GM23338 (cell line): ENCODE measurements around the gene DVL1.

Source experiments
- EZH2 ChIP-seq: fragments of 200-600 bp; sonication (generic); IDR thresholded peaks from one replicate; pipeline ENCODE4 v1.8.0; 2017; ENCODE audit warnings: antibody characterized with exemption, mild to moderate bottlenecking, low read depth; ENCODE audit not compliant: unreplicated experiment
- EZH2phosphoT487 ChIP-seq: fragments of 200-600 bp; sonication (generic); IDR thresholded peaks from one replicate; pipeline ENCODE4 v1.8.1; 2018; ENCODE audit warnings: antibody characterized with exemption; ENCODE audit not compliant: unreplicated experiment
- JUNB ChIP-seq: IDR thresholded peaks from one replicate; pipeline ENCODE4 v1.6.1; 2016; ENCODE audit warnings: antibody characterized with exemption; ENCODE audit not compliant: unreplicated experiment
- POLR2AphosphoS5 ChIP-seq: IDR thresholded peaks from 2 replicates; pipeline ENCODE4 v1.6.1; 2016; ENCODE audit warnings: antibody characterized with exemption, low read depth
- TF ChIP-seq, protein P1 (sequence below), 2 experiments: fragments of 200-600 bp in 1 of 2; sonication (generic) in 1 of 2; conservative IDR thresholded peaks; 2 replicates each; pipeline versions ENCODE4 v1.5.1 to v1.6.1; 2016 to 2017; ENCODE audit warnings: antibody characterized with exemption in 2 of 2, low read depth in 2 of 2, mild to moderate bottlenecking in 2 of 2, moderate library complexity in 1 of 2
- TF ChIP-seq, protein P2 (sequence below): IDR thresholded peaks from one replicate; pipeline ENCODE4 v1.6.1; 2018; ENCODE audit warnings: antibody characterized with exemption; ENCODE audit not compliant: unreplicated experiment

DNA sequence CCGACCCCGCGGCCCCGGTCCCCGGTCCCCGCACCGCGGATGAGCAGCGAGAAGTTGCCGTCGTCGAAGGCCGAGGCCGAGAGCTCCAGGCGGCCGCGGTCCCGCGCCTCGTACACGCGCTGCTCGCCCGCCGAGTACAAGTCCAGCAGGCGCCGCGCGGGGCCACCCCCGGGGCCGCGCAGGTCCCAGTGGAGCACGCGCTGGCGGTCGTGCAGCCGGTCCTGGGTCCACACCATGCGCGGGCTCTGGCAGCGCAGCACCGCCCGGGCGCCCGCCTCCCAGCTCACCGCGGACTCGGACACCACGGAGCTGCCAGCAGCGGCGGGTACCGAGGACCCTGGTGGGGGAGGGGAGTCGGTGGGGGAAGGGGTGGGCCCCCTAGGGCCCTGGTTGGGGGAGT is 6.2 kb upstream of the DVL1 start:
- TF ChIP-seq, protein P1, sequence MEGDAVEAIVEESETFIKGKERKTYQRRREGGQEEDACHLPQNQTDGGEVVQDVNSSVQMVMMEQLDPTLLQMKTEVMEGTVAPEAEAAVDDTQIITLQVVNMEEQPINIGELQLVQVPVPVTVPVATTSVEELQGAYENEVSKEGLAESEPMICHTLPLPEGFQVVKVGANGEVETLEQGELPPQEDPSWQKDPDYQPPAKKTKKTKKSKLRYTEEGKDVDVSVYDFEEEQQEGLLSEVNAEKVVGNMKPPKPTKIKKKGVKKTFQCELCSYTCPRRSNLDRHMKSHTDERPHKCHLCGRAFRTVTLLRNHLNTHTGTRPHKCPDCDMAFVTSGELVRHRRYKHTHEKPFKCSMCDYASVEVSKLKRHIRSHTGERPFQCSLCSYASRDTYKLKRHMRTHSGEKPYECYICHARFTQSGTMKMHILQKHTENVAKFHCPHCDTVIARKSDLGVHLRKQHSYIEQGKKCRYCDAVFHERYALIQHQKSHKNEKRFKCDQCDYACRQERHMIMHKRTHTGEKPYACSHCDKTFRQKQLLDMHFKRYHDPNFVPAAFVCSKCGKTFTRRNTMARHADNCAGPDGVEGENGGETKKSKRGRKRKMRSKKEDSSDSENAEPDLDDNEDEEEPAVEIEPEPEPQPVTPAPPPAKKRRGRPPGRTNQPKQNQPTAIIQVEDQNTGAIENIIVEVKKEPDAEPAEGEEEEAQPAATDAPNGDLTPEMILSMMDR (conservative IDR thresholded peaks at IDR 0.05; ENCODE audit: low read depth in 2 of 2), result no peak
- TF ChIP-seq JUNB, result no peak
- no peak for TF ChIP-seq EZH2
- no peak for TF ChIP-seq EZH2phosphoT487
- no peak for TF ChIP-seq POLR2AphosphoS5
- TF ChIP-seq, protein P2, sequence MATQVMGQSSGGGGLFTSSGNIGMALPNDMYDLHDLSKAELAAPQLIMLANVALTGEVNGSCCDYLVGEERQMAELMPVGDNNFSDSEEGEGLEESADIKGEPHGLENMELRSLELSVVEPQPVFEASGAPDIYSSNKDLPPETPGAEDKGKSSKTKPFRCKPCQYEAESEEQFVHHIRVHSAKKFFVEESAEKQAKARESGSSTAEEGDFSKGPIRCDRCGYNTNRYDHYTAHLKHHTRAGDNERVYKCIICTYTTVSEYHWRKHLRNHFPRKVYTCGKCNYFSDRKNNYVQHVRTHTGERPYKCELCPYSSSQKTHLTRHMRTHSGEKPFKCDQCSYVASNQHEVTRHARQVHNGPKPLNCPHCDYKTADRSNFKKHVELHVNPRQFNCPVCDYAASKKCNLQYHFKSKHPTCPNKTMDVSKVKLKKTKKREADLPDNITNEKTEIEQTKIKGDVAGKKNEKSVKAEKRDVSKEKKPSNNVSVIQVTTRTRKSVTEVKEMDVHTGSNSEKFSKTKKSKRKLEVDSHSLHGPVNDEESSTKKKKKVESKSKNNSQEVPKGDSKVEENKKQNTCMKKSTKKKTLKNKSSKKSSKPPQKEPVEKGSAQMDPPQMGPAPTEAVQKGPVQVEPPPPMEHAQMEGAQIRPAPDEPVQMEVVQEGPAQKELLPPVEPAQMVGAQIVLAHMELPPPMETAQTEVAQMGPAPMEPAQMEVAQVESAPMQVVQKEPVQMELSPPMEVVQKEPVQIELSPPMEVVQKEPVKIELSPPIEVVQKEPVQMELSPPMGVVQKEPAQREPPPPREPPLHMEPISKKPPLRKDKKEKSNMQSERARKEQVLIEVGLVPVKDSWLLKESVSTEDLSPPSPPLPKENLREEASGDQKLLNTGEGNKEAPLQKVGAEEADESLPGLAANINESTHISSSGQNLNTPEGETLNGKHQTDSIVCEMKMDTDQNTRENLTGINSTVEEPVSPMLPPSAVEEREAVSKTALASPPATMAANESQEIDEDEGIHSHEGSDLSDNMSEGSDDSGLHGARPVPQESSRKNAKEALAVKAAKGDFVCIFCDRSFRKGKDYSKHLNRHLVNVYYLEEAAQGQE, result no peak
